Fibroblast of villous mesenchyme (primary cell): ENCODE data around the gene RTEL1. TPM values are rescaled to one million over a fixed set of nuclear protein-coding genes. Genes with fewer than 3 reads are reported as not detected.
A peak's percentile ranks its signal among the peaks of the same experiment; 100 is the strongest.

Experiments
- DNase-seq: peaks from one replicate; pipeline ENCODE4 v3.0.0-alpha.2; 2010; ENCODE audit warnings: low read depth
- H3K4me3 ChIP-seq: 2 replicates; pipeline ENCODE4 v1.5.1; 2011; ENCODE audit warnings: low read depth, mild to moderate bottlenecking, low read length
- CTCF ChIP-seq: IDR thresholded peaks from 2 replicates; pipeline ENCODE4 v1.5.1; 2012; ENCODE audit warnings: low read depth, mild to moderate bottlenecking, low read length; ENCODE audit not compliant: insufficient read depth
- total RNA-seq: library from RNA; depleted of rRNA; stranded (reverse); fragments of >200 nt; gene quantifications from 2 replicates; pipeline ENCODE4 v1.2.3, GENCODE V29; 2012

RTEL1 gene
- total RNA-seq, 1 donor, result 11.7 TPM

GRCh38 chr20:63707558-63708300 lies 49.6 kb downstream of the RTEL1 start, which contains the start of the genes ARFRP1 and ZGPAT:
TSS of gene ARFRP1 (minus strand) at chr20:63707976. CDS start at chr20:63707091, 885 bp downstream.
TSS of gene ZGPAT (plus strand) at chr20:63708039. CDS start at chr20:63708581, 542 bp downstream.
- TF ChIP-seq CTCF, result no peak
- DNase-seq, result peak; percentile 81
- H3K4me3 ChIP-seq, result peak within 1 kb of the TSS; percentile 80

- no peak for DNase-seq
- H3K4me3 ChIP-seq, result peak overlapping the region; percentile 80
- TF ChIP-seq CTCF, result no peak
Measured at GRCh38 chr20:63708301-63709148, 50.4 kb downstream of the RTEL1 start.

GRCh38 chr20:63709149-63709527 lies 51.0 kb downstream of the RTEL1 start:
- TF ChIP-seq CTCF, result no peak
- H3K4me3 ChIP-seq, result peak overlapping the region; percentile 80
- no peak for DNase-seq

GRCh38 chr20:63711085-63711645 lies 53.1 kb downstream of the RTEL1 start:
- no peak for DNase-seq
- H3K4me3 ChIP-seq, result no peak overlapping the region
- TF ChIP-seq CTCF, result no peak

- H3K4me3 ChIP-seq, result no peak overlapping the region
- no peak for DNase-seq
- no peak for TF ChIP-seq CTCF
Measured at GRCh38 chr20:63712191-63712590, 54.1 kb downstream of the RTEL1 start.

GRCh38 chr20:63714858-63715257 lies 56.7 kb downstream of the RTEL1 start:
- no peak for DNase-seq
- no peak overlapping the region for H3K4me3 ChIP-seq
- no peak for TF ChIP-seq CTCF
